Activated CD4-positive, alpha-beta T cell treated with anti-CD3 and anti-CD28 coated beads for 48 hours (primary cell): ENCODE measurements around the gene EPDR1.
"Not testable (repeated sequence)": the region's sequence is repeated elsewhere in the genome, so short reads cannot be mapped to it uniquely, and the experiment has no call there.

Experiments
- DNase-seq: peaks from one replicate; pipeline ENCODE4 v3.0.0-alpha.2; 2020

EPDR1 gene

GRCh38 chr7:37930226-37930948 lies 9.9 kb downstream of the EPDR1 start:
- DNase-seq = no peak

GRCh38 chr7:37932543-37932942 lies 12.1 kb downstream of the EPDR1 start:
- DNase-seq = no peak

DNA sequence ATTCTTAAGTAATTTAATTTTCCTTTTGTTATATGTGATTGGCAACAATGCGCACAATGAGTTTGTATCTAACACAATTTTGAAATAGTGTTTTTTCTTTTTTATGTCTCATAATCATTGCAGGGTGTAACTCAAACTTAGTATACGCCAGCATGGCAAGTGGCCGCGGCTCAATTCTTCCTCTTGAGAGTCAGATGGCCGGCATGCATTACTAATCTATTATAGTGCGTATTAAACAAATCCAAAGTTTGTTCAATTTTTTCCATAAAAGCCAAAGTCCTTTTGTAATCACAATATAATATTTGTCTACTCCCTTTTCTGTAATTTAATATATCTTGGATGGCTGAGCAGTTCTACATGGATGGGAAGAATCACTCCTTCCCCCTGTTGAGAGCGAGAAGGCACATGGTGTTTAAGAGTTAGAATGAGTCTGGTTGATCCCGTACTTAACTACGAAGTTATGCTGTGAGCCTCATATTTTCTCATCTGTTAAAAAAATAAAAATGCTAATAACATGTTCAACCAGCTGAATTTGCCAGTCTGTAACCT lies 12.7 kb downstream of the EPDR1 start:
- DNase-seq = no peak

- DNase-seq = no peak
Measured at GRCh38 chr7:37942934-37943610, 22.6 kb downstream of the EPDR1 start.

DNA sequence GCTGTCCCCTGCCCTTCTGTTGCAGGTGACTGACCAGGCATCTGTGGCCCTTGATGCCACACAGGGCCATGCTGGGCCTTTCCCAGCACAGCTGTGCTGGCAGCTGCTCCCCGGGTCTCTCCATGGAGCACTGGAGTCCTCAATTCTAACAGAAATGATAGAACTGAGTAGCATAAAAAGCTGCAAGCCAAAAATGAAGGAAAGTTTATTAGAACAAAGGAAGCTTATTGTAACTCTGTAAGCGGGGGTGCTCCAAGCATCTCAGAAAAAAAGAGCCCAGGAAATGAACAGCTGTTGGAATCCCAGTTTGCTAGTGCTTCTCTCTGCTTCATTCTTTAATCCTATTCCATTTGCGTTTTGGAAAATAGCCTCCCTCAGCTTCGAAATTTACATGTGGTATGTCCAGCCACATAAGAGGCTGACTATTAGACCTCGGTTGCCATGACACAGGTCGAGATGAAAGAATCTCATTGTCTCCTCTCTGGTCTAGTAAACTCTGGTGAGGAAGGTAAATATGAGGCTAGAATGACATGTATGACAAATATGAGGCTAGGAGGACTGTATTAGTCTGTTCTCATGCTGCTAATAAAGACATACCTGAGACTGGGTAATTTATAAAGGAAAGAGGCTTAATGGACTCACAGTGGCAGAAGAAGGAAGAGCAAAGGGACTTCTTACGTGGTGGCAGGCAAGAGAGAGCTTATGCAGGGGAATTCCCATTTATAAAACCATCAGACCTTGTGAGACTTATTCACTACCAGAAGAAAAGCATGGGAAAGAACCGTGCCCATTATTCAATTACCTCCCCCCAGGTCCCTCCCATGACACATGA lies 23.7 kb downstream of the EPDR1 start:
- no peak for DNase-seq

DNA sequence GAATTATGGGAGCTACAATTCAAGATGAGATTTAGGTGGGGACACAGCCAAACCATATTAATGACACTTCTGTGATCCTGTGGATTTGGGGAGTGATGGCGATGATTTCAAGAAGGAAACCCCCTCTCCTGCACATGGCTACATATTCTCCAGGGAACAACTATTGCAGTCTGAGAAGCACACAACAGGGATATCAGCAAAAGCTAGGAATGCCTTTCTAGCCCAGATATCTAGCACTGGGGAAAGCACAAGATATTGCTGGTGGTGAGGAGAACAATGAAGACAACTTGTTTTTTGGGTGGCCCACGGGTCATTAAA lies 24.3 kb downstream of the EPDR1 start:
- no peak for DNase-seq

DNA sequence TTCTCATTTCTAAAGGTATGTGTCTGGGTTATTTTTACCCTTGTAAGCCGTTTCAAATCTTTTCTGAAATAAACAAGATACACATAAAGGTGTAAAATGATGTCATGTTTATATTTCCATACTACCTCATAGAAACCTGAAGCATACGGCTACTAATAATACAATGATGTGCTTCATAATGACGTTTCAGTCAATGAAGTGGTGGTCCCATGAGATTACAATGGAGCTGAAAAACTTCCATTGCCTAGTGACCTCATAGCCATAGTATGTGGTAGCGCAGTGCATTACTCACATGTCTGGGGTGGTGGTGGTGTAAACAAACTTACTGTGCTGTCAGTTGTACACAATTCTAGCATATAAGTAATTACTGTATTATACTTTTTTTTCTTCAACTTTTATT lies 24.9 kb downstream of the EPDR1 start:
- no peak for DNase-seq

GRCh38 chr7:37947138-37947940 lies 26.9 kb downstream of the EPDR1 start:
- DNase-seq = no peak

DNA sequence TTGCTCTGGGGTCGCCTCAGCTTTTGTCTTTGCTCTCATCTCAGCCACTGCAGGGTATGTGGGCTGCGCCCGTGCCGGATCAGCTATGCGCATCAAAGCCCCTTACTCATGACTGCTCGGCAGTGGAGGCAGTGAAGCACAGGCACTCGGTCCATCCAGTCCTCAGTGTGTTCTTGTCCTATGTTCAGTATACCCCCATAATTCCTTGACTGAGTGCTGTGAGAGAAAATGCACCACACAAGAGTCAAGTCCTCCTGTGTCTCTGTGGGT lies 27.4 kb downstream of the EPDR1 start:
- DNase-seq = no peak

DNA sequence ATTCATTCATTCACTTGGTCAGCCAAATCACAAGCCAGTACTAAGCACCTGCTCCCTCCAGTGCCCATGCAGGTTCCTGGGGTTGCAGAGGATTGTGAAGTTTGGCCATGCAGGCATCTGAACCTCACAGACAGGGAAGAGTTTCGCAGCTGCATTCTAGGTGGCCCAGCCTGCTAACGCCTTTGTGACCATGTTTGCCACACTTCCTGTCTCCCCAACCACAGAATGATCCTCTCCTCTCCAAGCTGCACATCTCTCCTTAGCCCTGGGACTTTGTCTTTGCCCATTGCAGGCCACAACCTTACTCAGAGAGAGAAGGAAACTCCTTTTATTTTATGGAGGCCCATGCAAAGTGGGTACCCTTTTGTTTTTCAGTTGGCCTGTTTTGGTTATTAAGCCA lies 31.8 kb downstream of the EPDR1 start:
- DNase-seq = no peak

GRCh38 chr7:37954217-37954616 lies 33.8 kb downstream of the EPDR1 start:
- not testable (repeated sequence) for DNase-seq

GRCh38 chr7:37956791-37957190 lies 36.4 kb downstream of the EPDR1 start:
- DNase-seq = no peak

- no peak for DNase-seq
Measured at GRCh38 chr7:37957221-37957970, 37.0 kb downstream of the EPDR1 start.

GRCh38 chr7:37960483-37960882 lies 40.0 kb downstream of the EPDR1 start:
- no peak for DNase-seq

GRCh38 chr7:37961251-37961650 lies 40.8 kb downstream of the EPDR1 start:
- DNase-seq = no peak

- no peak for DNase-seq
Measured at GRCh38 chr7:37964196-37964595, 43.8 kb downstream of the EPDR1 start.

DNA sequence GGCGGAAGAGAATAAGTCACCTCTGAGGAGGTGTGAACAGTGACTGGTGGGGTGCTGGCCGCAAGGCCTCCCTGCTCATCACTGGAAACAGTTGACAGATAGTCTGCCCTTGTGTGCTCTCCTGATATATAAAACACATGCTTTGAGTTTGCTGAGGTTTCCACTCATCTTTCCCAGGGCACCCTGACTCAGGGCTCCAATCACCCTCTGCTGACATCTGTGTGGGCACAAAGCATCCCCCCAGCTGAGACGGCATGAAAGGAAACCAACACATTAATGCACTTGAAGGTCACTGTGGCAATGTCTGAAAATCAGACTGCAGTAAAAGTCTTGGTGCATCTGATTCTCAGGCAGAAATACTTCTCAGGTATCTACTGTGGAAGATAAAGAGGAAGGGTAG lies 49.8 kb downstream of the EPDR1 start:
- DNase-seq = no peak

DNA sequence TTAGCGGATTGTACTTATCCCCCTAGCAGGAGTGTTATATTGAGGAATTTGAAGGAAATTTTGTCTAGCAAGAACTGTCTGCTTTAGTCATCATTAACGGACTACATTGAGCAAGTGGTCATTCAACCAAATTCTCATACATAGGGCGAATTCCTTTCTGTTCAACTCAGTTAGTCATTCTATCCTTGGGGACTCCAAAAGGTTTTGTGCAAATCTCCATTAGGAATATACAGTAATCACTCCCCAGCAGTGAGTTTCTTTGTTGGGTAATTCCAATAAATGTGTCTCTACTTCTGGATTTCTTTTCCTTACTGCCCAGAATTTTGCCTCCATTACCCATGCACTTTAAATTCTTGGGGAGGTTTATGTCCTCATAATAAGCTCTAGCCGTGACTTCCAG lies 51.1 kb downstream of the EPDR1 start:
- DNase-seq = no peak

DNA sequence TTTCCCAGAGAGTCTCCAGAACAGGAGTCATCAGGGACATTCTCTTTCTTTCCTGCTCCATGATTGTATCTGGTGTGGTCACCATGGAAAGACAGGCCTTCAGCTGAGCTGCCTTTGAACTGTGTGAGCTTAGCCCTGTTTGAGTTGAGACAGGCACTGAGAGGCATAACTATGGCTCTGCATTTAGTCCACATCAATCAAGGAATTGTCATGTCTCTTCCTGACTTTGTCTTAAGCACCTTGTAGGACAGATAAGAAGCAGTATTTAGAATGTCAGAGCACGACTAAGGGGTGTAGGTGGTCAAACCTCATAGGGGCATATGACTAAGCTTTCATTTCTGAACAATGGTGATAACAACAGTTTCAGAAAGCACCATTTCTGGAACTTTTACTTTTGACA lies 53.5 kb downstream of the EPDR1 start:
- no peak for DNase-seq

- no peak for DNase-seq
Measured at GRCh38 chr7:37974711-37975110, 54.3 kb downstream of the EPDR1 start.

DNA sequence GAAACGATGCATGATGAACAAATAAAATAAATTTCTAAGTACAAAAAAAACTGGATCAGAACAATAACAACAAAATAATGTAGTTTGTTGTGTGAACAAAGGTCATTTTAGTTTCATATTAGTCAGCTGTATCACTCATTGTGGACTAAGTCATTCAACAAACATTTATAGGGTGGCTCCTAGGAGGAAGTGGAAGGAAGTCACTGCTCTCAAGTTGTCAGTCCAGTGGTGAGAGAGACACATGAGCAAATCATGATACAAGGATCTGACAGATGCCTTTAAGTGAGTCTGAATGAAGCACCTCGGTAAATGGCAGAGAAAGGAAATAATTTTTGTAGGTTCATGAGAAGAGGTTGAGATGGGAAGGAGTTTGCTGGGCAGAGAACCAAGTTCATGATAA lies 56.8 kb downstream of the EPDR1 start:
- DNase-seq = no peak

DNA sequence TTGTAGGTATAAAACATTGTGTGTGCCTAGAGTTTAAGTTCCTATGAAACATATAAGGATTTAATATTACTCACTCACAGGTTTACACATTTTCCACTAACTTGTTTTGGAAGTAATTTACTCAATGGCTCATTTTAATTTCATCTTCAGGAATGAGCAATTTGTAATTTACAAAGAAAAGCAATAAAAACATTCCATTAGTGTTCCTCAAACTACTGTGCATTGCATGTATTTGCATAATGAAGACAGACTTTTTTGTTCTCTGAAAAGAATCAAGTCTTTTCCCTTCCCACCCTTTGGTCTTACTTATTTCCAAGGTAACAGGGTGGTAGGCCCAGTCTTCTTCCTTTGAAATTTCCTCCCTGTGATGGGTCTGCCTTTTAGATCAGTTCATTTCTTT lies 61.2 kb downstream of the EPDR1 start:
- no peak for DNase-seq
